GM23338 (cell line): Measurements from ENCODE around the gene SEMA7A. TPM values are rescaled to one million over a fixed set of nuclear protein-coding genes. Genes with fewer than 3 reads are reported as not detected.

Experiments used
- ATAC-seq: fragments of 200-7000 bp; cut with Tn5 transposase; 3 replicates; pipeline ENCODE4 v1.9.1; 2020
- DNase-seq: peaks from one replicate; pipeline ENCODE4 v3.0.0-alpha.2; 2015; ENCODE audit warnings: low spot score
- H2AFZ ChIP-seq: fragments of 200-600 bp; sonication (generic); 2 replicates; pipeline ENCODE4 v1.8.0; 2016; ENCODE audit warnings: antibody characterized with exemption, mild to moderate bottlenecking, moderate library complexity
- H3F3A ChIP-seq: fragments of 200-600 bp; sonication (generic); replicated peaks from 2 replicates; pipeline ENCODE4 v1.8.0; 2017; ENCODE audit warnings: antibody characterized with exemption, mixed run types, low read depth
- H3K27ac ChIP-seq: fragments of 200-600 bp; sonication (generic); 2 replicates; pipeline ENCODE4 v1.6.1; 2016; ENCODE audit warnings: low read depth
- H3K27me3 ChIP-seq: fragments of 200-600 bp; sonication (generic); 2 replicates; pipeline ENCODE4 v1.8.0; 2016; ENCODE audit warnings: mild to moderate bottlenecking, mixed run types, moderate library complexity; ENCODE audit not compliant: insufficient read depth
- H3K36me3 ChIP-seq: fragments of 200-600 bp; sonication (generic); 2 replicates; pipeline ENCODE4 v1.8.0; 2016; ENCODE audit warnings: mild to moderate bottlenecking; ENCODE audit not compliant: insufficient read depth
- H3K4me1 ChIP-seq: fragments of 200-600 bp; sonication (generic); 2 replicates; pipeline ENCODE4 v1.8.0; 2016; ENCODE audit warnings: mild to moderate bottlenecking, moderate library complexity; ENCODE audit not compliant: insufficient read depth
- H3K4me2 ChIP-seq: fragments of 200-600 bp; sonication (generic); 2 replicates; pipeline ENCODE4 v1.7.1; 2017; ENCODE audit warnings: mixed run types
- H3K4me3 ChIP-seq: fragments of 200-600 bp; sonication (generic); 2 replicates; pipeline ENCODE4 v1.6.1; 2016; ENCODE audit warnings: mixed run types
- H3K79me2 ChIP-seq: fragments of 200-600 bp; sonication (generic); replicated peaks from 2 replicates; pipeline ENCODE4 v1.8.0; 2017; ENCODE audit warnings: mild to moderate bottlenecking; ENCODE audit not compliant: insufficient read depth
- H3K9me2 ChIP-seq: fragments of 200-600 bp; sonication (generic); 2 replicates; pipeline ENCODE4 v1.8.0; 2017; ENCODE audit not compliant: insufficient read depth
- H4K20me1 ChIP-seq: fragments of 200-600 bp; sonication (generic); replicated peaks from 2 replicates; pipeline ENCODE4 v1.8.0; 2017; ENCODE audit warnings: mild to moderate bottlenecking; ENCODE audit not compliant: insufficient read depth
- H3K27ac Mint-ChIP-seq: 2 replicates; pipeline ENCODE4 v1.8.0; 2020; ENCODE audit warnings: inconsistent platforms, mild to moderate bottlenecking, moderate library complexity, mixed read lengths
- H3K27me3 Mint-ChIP-seq: 3 replicates; pipeline ENCODE4 v1.8.0; 2022; ENCODE audit warnings: low read depth, mild to moderate bottlenecking, moderate library complexity, mixed read lengths, inconsistent platforms; ENCODE audit not compliant: insufficient read depth, poor library complexity
- H3K36me3 Mint-ChIP-seq: 3 replicates; pipeline ENCODE4 v1.8.0; 2021; ENCODE audit warnings: low read depth, mild to moderate bottlenecking, inconsistent platforms, moderate library complexity, mixed read lengths
- H3K4me1 Mint-ChIP-seq: 3 replicates; pipeline ENCODE4 v1.8.0; 2020; ENCODE audit warnings: mild to moderate bottlenecking, inconsistent platforms, mixed read lengths
- H3K4me3 Mint-ChIP-seq: 3 replicates; pipeline ENCODE4 v1.8.0; 2021; ENCODE audit warnings: moderate library complexity, mild to moderate bottlenecking, inconsistent platforms, mixed read lengths
- H3K9me3 Mint-ChIP-seq: 3 replicates; pipeline ENCODE4 v1.8.0; 2020; ENCODE audit warnings: moderate library complexity, mild to moderate bottlenecking, inconsistent platforms, mixed read lengths
- CREB1 ChIP-seq: fragments of 250-450 bp; sonication (Bioruptor Pico); IDR thresholded peaks from 2 replicates; pipeline ENCODE4 v1.5.0; 2020; ENCODE audit warnings: low read depth, mild to moderate bottlenecking, moderate library complexity
- CTCF ChIP-seq, 2 experiments: fragments of 200-600 bp in 1 of 2; sonication (generic) in 1 of 2; conservative IDR thresholded peaks; 2 replicates each; pipeline versions ENCODE4 v1.5.1 to v1.6.1; 2016 to 2017; ENCODE audit warnings: antibody characterized with exemption in 2 of 2, low read depth in 2 of 2, mild to moderate bottlenecking in 2 of 2, moderate library complexity in 1 of 2
- ETS1 ChIP-seq: IDR thresholded peaks from 2 replicates; pipeline ENCODE4 v1.6.1; 2016; ENCODE audit warnings: antibody characterized with exemption
- EZH2 ChIP-seq: fragments of 200-600 bp; sonication (generic); IDR thresholded peaks from one replicate; pipeline ENCODE4 v1.8.0; 2017; ENCODE audit warnings: antibody characterized with exemption, mild to moderate bottlenecking, low read depth; ENCODE audit not compliant: unreplicated experiment
- NANOG ChIP-seq: IDR thresholded peaks from 2 replicates; pipeline ENCODE4 v1.6.1; 2016; ENCODE audit warnings: antibody characterized with exemption, borderline replicate concordance
- REST ChIP-seq: IDR thresholded peaks from one replicate; pipeline ENCODE4 v1.6.1; 2018; ENCODE audit warnings: antibody characterized with exemption; ENCODE audit not compliant: unreplicated experiment
- STAT1 ChIP-seq: IDR thresholded peaks from one replicate; pipeline ENCODE4 v1.6.1; 2016; ENCODE audit warnings: antibody characterized with exemption; ENCODE audit not compliant: unreplicated experiment
- ZNF114 ChIP-seq: fragments of 250-450 bp; sonication (Bioruptor Pico); IDR thresholded peaks from 2 replicates; pipeline ENCODE4 v1.5.0; 2020; ENCODE audit warnings: mild to moderate bottlenecking, moderate library complexity
- ZNF331 ChIP-seq: fragments of 250-450 bp; sonication (Bioruptor Pico); IDR thresholded peaks from 2 replicates; pipeline ENCODE4 v1.5.0; 2020; ENCODE audit warnings: low read depth, mild to moderate bottlenecking, moderate library complexity
- ZNF462 ChIP-seq: fragments of 250-450 bp; sonication (Bioruptor Pico); IDR thresholded peaks from 2 replicates; pipeline ENCODE4 v1.5.0; 2020; ENCODE audit warnings: mild to moderate bottlenecking, moderate library complexity
- polyA plus RNA-seq: library from polyadenylated mRNA; unstranded; fragments of >200 nt; fragmentation: Nextera tagmentation; extraction: Ambion mirVana; gene quantifications from 2 replicates; pipeline ENCODE4 v1.2.1, GENCODE V29; 2016
- total RNA-seq: library from RNA; depleted of rRNA; stranded (reverse); fragments of >200 nt; shearing (Covaris generic); gene quantifications from 2 replicates; pipeline ENCODE4 v1.2.3, GENCODE V29; 2014

Gene SEMA7A
- total and polyA plus RNA-seq, 2 experiments from 2014 or later, result 2.0 to 14.1 TPM

- no peak for TF ChIP-seq EZH2
- no peak for TF ChIP-seq ETS1
- TF ChIP-seq CTCF (conservative IDR thresholded peaks at IDR 0.05; ENCODE audit: low read depth in 2 of 2), result no peak
- no peak for TF ChIP-seq ZNF114 (CRISPR knock-in tag)
- no peak for TF ChIP-seq NANOG
- no peak for TF ChIP-seq CREB1 (CRISPR knock-in tag)
Observed at GRCh38 chr15:74399511-74400312, 34.0 kb downstream of the SEMA7A start (continued).

- H3K27ac ChIP-seq, result no peak overlapping the region
- TF ChIP-seq ZNF462 (CRISPR knock-in tag), result no peak
- no peak for TF ChIP-seq ETS1
- TF ChIP-seq ZNF331, result no peak
- no peak for TF ChIP-seq CREB1 (CRISPR knock-in tag)
- no peak for TF ChIP-seq REST
- TF ChIP-seq ZNF114 (CRISPR knock-in tag), result no peak
- no peak for TF ChIP-seq STAT1
Observed at GRCh38 chr15:74399100-74399499, 34.7 kb downstream of the SEMA7A start.

More at GRCh38 chr15:74399100-74399499, 34.7 kb downstream of the SEMA7A start:
- Histone ChIP-seq H3K36me3 (no peaks in the 10 kb centered on the region), H3K79me2 (no peaks in the 10 kb centered on the region), H3K9me2 (no peaks in the 10 kb centered on the region), H3K4me3 (no peak overlapping the region), H3K27me3 (no peaks in the 10 kb centered on the region), H3K4me1 (peaks cover 5% of the 10 kb centered on the region; the same call in 1 of the 2 replicates), H2AFZ (no peak overlapping the region), H4K20me1 (no peaks in the 10 kb centered on the region), H3F3A (no peaks in the 10 kb centered on the region), H3K4me2 (no peak overlapping the region)
- Mint-ChIP-seq H3K27me3 (peaks cover 15% of the 10 kb centered on the region), H3K9me3 (no peaks in the 10 kb centered on the region), H3K27ac (no peak overlapping the region), H3K4me3 (no peak overlapping the region), H3K4me1 (peaks cover 21% of the 10 kb centered on the region), H3K36me3 (no peaks in the 10 kb centered on the region)
- ATAC-seq (no peak), DNase-seq (no peak)
